Hepatocyte (in vitro differentiated cells): Measurements from ENCODE around the gene F12.

Source experiments
- CTCF ChIP-seq: fragments of 200-600 bp; sonication (generic); IDR thresholded peaks from 2 replicates; pipeline ENCODE4 v1.5.1; 2016; ENCODE audit warnings: antibody characterized with exemption, mild to moderate bottlenecking; ENCODE audit not compliant: poor library complexity
- EZH2 ChIP-seq: fragments of 200-600 bp; sonication (generic); IDR thresholded peaks from 2 replicates; pipeline ENCODE4 v1.6.1; 2016; ENCODE audit warnings: antibody characterized with exemption, mild to moderate bottlenecking, borderline replicate concordance

- no peak for TF ChIP-seq CTCF
- no peak for TF ChIP-seq EZH2
Measured at GRCh38 chr5:177440990-177441780, 31.8 kb upstream of the F12 start.
